Stimulated activated naive CD8-positive, alpha-beta T cell treated with anti-CD3 and anti-CD28 coated beads, Interleukin-15, Interleukin-2, amounts not matched to agents 100 U/mL and 50 U/mL, for 24 hours (primary cell): Measurements from ENCODE around the gene RAVER1.

Source experiments
- ATAC-seq: fragments of 150-1000 bp; cut with Tn5 transposase; one replicate; pipeline ENCODE4 v1.10.0; 2021
- DNase-seq: peaks from one replicate; pipeline ENCODE4 v3.0.0; 2021

Gene RAVER1

GRCh38 chr19:10269333-10270179 lies 63.8 kb downstream of the RAVER1 start:
- DNase-seq (peak; percentile 95), ATAC-seq (peak; percentile 60)

- ATAC-seq = no peak
- no peak for DNase-seq
Measured at GRCh38 chr19:10268071-10268470, 65.3 kb downstream of the RAVER1 start.

DNA sequence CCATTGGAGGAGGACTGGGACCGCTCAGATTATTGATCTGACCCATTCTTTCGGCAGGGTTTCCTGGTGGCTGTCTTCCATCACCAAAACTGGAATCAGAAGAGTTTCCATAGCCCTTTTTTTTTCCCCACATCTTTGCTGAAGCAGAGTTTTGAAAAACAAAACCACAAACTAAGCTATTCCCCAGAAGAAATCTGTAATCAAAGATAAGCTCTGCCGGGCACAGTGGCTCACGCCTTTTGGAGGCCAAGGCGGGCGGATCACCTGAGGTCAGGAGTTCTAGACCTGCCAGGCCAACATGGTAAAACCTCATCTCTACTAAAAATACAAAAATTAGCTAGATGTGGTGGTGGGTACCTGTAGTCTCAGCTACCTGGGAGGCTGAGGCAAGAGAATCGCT lies 66.6 kb downstream of the RAVER1 start:
- ATAC-seq (no peak), DNase-seq (no peak)
